Testis (tissue), 2 donors: ENCODE measurements around the gene GSN.

ENCODE experiments used
- CTCF ChIP-seq, 3 experiments: fragments of 450-650 bp in 2 of 3; fragments of 200-600 bp in 1 of 3; sonication (generic) in 1 of 3; IDR thresholded peaks; one replicate each; pipeline ENCODE4 v1.5.1; 2016 to 2019; ENCODE audit warnings: antibody characterized with exemption in 3 of 3, mild to moderate bottlenecking in 2 of 3, moderate library complexity in 1 of 3
- POLR2A ChIP-seq: fragments of 450-650 bp; IDR thresholded peaks from one replicate; pipeline ENCODE4 v1.6.1; 2017; ENCODE audit warnings: antibody characterized with exemption, mild to moderate bottlenecking, moderate library complexity

- TF ChIP-seq CTCF (IDR thresholded peaks at IDR 0.05) (no peak), POLR2A (no peak)
Observed at GRCh38 chr9:121225240-121225639, 42.7 kb upstream of the GSN start.
